Lung microvascular endothelial cell (primary cell): ENCODE measurements around the gene TSPAN4. TPM values are rescaled to one million over a fixed set of nuclear protein-coding genes. Genes with fewer than 3 reads are reported as not detected.
A peak's percentile ranks its signal among the peaks of the same experiment; 100 is the strongest.

Experiments used
- DNase-seq, 2 donors: peaks; one replicate each; pipeline versions ENCODE4 v3.0.0 to v3.0.0-alpha.2; 2010; ENCODE audit warnings: low read depth in 2 of 2
- total RNA-seq: library from RNA; depleted of rRNA; stranded (reverse); fragments of >200 nt; gene quantifications from 2 replicates; pipeline ENCODE4 v1.2.1, GENCODE V29; 2014

TSPAN4 gene
- total RNA-seq, 1 donor from 2014 or later, result 182 TPM

- DNase-seq, result no peak
Observed at GRCh38 chr11:863023-863909, 20.6 kb downstream of the TSPAN4 start.

- no peak for DNase-seq
Observed at GRCh38 chr11:863910-864827, 21.5 kb downstream of the TSPAN4 start.

- no peak for DNase-seq
Observed at GRCh38 chr11:864898-865297, 22.2 kb downstream of the TSPAN4 start.

- DNase-seq, result no peak
Observed at GRCh38 chr11:865462-866430, 23.1 kb downstream of the TSPAN4 start.

- DNase-seq, result no peak
Observed at GRCh38 chr11:866481-866880, 23.8 kb downstream of the TSPAN4 start.

- no peak for DNase-seq
Observed at GRCh38 chr11:867856-868358, 25.3 kb downstream of the TSPAN4 start.

- no peak for DNase-seq
Observed at GRCh38 chr11:868394-868793, 25.7 kb downstream of the TSPAN4 start.

GRCh38 chr11:868802-869201 is 26.1 kb downstream of the TSPAN4 start:
- DNase-seq, result no peak

- no peak for DNase-seq
Observed at GRCh38 chr11:869399-870126, 26.9 kb downstream of the TSPAN4 start.

GRCh38 chr11:870127-870413 is 27.4 kb downstream of the TSPAN4 start:
- peak in 1 of 2 donors; percentile 24 for DNase-seq

- no peak for DNase-seq
Observed at GRCh38 chr11:870418-870817, 27.8 kb downstream of the TSPAN4 start.

- DNase-seq, result no peak
Observed at GRCh38 chr11:871472-871871, 28.8 kb downstream of the TSPAN4 start.

- no peak for DNase-seq
Observed at GRCh38 chr11:872799-873198, 30.1 kb downstream of the TSPAN4 start.

- DNase-seq, result no peak
Observed at GRCh38 chr11:873706-874105, 31.1 kb downstream of the TSPAN4 start.

- no peak for DNase-seq
Observed at GRCh38 chr11:875203-875602, 32.6 kb downstream of the TSPAN4 start.

- no peak for DNase-seq
Observed at GRCh38 chr11:875769-876301, 33.2 kb downstream of the TSPAN4 start.

- peak in 1 of 2 donors; percentile 62 for DNase-seq
Observed at GRCh38 chr11:876545-876944, 33.9 kb downstream of the TSPAN4 start.

- peak in 1 of 2 donors; percentile 23 for DNase-seq
Observed at GRCh38 chr11:877565-877964, 34.9 kb downstream of the TSPAN4 start.

GRCh38 chr11:880447-880846 is 37.8 kb downstream of the TSPAN4 start:
- no peak for DNase-seq

GRCh38 chr11:882596-882995 is 39.9 kb downstream of the TSPAN4 start:
- no peak for DNase-seq
